GDM1 (cell line): ENCODE data around the gene SEMA6B.
"Not testable (repeated sequence)": the region's sequence is repeated elsewhere in the genome, so short reads cannot be mapped to it uniquely, and the experiment has no call there.

Source experiments
- DNase-seq: peaks from one replicate; lab custom pipeline; 2025; lab: John Stamatoyannopoulos, UW

The SEMA6B gene, protein sequence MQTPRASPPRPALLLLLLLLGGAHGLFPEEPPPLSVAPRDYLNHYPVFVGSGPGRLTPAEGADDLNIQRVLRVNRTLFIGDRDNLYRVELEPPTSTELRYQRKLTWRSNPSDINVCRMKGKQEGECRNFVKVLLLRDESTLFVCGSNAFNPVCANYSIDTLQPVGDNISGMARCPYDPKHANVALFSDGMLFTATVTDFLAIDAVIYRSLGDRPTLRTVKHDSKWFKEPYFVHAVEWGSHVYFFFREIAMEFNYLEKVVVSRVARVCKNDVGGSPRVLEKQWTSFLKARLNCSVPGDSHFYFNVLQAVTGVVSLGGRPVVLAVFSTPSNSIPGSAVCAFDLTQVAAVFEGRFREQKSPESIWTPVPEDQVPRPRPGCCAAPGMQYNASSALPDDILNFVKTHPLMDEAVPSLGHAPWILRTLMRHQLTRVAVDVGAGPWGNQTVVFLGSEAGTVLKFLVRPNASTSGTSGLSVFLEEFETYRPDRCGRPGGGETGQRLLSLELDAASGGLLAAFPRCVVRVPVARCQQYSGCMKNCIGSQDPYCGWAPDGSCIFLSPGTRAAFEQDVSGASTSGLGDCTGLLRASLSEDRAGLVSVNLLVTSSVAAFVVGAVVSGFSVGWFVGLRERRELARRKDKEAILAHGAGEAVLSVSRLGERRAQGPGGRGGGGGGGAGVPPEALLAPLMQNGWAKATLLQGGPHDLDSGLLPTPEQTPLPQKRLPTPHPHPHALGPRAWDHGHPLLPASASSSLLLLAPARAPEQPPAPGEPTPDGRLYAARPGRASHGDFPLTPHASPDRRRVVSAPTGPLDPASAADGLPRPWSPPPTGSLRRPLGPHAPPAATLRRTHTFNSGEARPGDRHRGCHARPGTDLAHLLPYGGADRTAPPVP

GRCh38 chr19:4559569-4559968 is at the start of gene SEMA6B:
TSS of gene SEMA6B (minus strand) at chr19:4559684. CDS start at chr19:4558457, 1,227 bp downstream.
- peak; percentile 44 for DNase-seq

- no peak for DNase-seq
Measured at GRCh38 chr19:4606921-4607678, 47.6 kb upstream of the SEMA6B start.

- no peak for DNase-seq
Measured at GRCh38 chr19:4606181-4606580, 46.7 kb upstream of the SEMA6B start.

- no peak for DNase-seq
Measured at GRCh38 chr19:4604912-4605311, 45.4 kb upstream of the SEMA6B start.

- DNase-seq, result no peak
Measured at GRCh38 chr19:4602915-4603314, 43.4 kb upstream of the SEMA6B start.

- no peak for DNase-seq
Measured at GRCh38 chr19:4602173-4602788, 42.8 kb upstream of the SEMA6B start.

DNA sequence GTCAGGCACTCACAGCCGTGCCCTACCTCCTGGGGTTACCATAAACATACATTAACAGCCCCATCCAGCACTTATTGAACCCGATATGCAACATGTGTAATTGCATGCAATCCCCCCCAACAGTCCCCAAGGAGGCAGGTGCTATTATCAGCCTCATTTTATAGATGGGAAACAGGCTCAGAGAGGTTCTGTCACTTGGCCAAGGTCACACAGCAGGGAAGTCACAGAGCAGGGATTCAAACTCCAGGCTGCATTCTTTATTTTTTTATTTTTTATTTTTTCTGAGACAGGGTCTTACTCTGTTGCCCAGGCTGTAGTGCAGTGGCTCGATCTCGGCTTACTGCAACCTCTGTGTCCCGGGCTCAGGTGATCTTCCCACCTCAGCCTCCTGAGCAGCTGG is 41.4 kb upstream of the SEMA6B start:
- no peak for DNase-seq

GRCh38 chr19:4600082-4600481 is 40.6 kb upstream of the SEMA6B start:
- no peak for DNase-seq

DNA sequence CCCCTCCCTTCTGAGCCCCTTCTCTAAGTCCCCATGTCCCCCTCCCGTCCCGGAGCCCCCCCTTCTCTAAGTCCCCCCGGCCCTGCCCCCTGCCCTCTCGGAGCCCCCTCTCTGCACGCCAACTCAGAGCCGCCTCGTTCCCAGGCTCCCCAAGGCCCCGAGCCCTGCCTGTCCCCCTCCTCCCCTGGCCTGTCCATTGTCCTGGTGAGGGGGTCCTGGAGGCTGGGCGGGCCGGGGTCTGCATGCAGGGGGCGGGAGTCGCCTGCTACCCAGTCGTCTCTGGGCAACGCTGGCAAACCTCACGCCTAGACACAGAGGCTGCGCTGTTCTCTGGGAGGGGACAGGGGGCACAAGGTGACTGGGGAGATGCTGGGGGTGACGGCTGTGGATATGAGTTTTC is 39.2 kb upstream of the SEMA6B start:
- DNase-seq, result no peak

GRCh38 chr19:4597975-4598671 is 38.6 kb upstream of the SEMA6B start:
- DNase-seq, result peak; percentile 71

DNA sequence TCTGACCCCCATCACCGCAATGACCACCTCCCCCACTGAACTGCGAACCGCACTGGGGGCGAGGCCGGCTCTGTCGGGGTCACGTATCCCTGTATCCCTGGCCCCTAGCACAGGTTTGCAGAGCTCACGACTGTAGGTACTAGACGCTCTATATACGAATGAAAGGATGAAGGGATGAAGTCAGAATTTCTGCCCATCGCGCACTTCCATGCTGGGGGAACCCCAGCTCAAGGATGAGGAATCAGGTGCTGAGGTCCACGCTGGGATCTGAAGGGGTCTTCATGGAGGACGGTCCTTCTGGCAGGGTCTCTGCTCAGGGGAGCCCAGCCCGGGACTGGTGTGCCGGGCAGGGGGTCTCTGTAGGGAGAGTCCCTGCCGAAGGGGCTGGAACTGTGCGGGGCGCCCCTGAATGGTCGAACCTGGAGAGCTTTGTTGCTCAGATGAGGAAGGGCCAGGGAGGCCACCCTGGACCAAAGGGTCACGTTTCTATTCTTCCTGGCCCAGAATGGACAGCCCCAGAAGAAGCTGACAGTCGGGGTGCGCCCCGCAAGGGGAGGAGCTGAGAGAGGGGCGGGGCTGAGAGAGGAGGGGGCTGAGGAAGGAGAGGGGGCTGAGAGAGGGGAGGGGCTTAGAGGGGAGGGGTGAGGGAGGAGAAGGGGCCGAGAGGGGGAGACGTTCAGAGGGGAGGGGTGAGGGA is 37.9 kb upstream of the SEMA6B start:
- no peak for DNase-seq

DNA sequence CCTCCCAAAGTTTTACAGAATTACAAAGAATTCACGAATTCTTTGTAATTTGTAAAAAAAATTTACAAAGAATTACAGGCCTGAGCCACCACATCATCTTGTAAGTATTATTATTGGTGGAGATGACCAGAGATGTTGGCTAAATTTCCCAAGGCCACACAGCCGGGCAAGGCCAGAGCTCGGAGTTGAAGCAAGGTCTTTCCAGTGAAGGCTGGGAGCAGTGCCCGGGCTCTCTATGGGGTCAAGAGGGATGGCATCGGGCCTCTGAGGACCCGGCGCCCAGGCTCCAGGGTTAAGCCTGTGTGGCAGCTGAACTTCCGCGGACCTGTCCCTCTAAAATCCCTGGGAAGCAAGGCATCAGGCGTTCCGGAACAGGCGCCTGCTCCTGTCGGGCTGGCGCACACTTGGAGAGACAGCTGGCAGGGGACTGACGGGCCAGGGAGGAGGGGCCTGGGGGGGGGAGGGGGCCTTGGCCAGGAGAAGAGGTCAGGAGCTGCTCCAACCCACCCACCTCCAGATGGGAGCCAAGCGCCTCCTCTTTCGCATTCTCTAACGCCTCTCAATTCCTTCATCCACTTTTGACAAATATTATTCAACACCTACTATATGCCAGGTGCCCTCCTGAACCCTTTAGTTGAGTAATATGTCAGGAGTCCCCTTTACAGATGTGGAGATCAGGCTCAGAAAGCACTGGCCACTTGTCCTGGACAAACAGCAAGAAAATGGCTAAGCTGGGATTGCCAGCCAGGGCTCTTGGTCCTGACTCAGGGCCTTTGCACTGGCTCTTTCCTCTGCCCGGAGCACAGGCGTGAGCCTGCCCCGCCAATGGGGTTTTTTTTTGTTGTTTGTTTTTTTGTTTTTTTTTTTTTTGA is 36.8 kb upstream of the SEMA6B start:
- DNase-seq, result no peak

GRCh38 chr19:4595158-4595557 is 35.7 kb upstream of the SEMA6B start:
- DNase-seq, result not testable (repeated sequence)

GRCh38 chr19:4594201-4594600 is 34.7 kb upstream of the SEMA6B start:
- DNase-seq, result no peak

DNA sequence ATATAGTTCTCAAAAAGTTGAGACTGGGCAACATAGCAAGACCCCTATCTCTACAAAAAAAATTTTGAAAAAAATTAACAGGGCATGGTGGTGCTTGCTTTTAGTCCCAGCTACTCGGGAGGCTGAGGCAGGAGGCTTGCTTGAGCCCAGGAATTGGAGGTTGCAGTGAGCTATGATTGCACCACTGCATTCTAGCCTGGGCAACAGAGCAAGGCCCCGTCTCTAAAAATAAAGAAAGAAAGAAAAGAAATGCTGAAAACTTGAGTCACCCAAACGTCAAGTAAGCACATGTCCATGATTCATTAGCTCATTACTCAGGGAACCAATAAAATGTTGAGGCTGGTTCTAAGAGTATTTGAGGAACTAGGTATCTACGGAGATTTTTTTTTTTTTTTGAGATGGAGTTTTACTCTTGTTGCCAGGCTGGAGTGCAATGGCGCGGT is 33.9 kb upstream of the SEMA6B start:
- no peak for DNase-seq

GRCh38 chr19:4592445-4592844 is 33.0 kb upstream of the SEMA6B start:
- DNase-seq, result no peak

GRCh38 chr19:4591320-4591719 is 31.8 kb upstream of the SEMA6B start:
- DNase-seq, result no peak

DNA sequence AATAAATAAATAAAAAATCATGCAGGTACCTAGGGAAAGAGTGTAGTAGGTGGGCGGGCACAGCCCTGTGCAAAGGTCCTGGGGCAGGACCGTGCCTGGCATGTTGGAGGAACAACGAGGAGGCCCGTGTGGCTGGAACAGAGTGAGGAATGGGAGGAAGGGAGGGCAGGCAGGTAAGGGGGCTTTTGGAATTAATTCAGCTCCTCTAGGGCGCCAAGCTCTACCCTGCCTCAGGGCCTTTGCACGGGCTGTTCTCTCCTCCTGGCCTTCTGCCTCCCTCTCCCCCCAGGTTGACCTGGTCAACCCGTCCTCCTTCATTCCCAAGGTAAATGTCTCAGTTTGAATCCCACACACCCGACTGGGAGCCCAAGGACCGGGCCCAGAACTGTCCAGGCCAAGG is 31.1 kb upstream of the SEMA6B start:
- DNase-seq, result no peak

DNA sequence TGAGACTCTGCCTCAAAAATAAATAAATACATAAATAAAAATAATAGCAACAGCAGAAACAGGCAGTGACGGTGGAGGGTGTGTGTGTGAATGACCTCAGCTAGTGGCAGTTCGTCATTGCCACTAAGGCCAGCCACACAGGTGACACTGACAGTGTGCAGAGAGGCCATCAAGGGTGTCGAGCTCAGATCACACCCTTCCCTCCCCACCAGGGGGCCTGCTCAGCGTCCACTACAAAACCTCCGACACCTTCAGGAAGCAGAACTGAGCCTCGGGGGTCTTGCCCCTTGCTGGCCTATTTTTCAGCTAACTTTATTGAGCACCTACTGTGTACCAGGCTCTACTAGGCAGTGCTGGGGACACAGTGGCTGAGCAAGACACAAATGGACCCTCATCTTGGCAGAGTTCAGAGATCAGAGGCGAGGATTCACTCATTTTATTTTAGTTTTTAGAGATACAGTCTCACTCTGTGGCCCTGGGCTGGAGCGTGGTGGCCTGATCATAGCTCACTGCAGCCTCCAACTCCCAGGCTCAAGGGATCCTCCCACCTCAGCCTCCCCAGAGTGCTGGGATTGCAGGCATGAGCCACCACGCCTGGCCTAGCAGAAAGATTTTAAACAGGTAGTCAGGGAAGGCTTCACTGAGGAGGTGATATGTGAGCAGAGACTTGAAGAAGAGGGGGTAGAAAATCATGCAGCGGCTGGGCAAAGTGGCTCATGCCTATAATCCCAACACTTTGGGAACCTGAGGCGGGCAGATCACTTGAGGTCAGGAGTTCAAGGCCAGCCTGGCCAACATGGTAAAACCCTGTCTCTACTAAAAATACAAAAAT is 30.3 kb upstream of the SEMA6B start:
- no peak for DNase-seq
